Peyer's patch (tissue), 4 donors: Measurements from ENCODE around the gene IL1RAPL1.

Experiments used
- POLR2A ChIP-seq, 2 donors: fragments of 450-650 bp; IDR thresholded peaks; one replicate each; pipeline ENCODE4 v1.5.1; 2017; ENCODE audit warnings: antibody characterized with exemption in 2 of 2, mild to moderate bottlenecking in 2 of 2, moderate library complexity in 2 of 2
- TF ChIP-seq, protein P1 (sequence below), 6 experiments: fragments of 450-650 bp in 4 of 6; fragments of 200-600 bp in 2 of 6; sonication (generic) in 1 of 6; IDR thresholded peaks; one replicate each; pipeline ENCODE4 v1.5.1; 2017 to 2019; ENCODE audit warnings: antibody characterized with exemption in 6 of 6, mild to moderate bottlenecking in 3 of 6, moderate library complexity in 1 of 6

DNA sequence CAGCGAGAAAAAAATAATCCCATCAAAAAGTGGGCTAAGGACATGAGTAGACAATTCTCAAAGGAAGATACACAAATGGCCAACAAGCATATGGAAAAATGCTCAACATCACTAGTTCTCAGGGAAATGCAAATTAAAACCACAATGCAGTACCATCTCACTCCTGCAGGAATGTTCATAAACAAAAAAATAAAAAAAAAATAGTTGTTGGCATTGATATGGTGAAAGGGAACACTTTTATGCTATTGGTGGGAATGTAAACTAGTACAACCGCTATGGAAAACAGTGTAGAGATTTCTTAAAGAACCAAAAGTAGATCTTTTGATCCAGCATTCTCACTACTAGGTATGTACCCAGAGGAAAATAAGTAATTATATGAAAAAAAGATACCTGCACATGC is 1119.8 kb downstream of the IL1RAPL1 start:
- no peak for TF ChIP-seq POLR2A (IDR thresholded peaks at IDR 0.05)
- TF ChIP-seq, protein P1, sequence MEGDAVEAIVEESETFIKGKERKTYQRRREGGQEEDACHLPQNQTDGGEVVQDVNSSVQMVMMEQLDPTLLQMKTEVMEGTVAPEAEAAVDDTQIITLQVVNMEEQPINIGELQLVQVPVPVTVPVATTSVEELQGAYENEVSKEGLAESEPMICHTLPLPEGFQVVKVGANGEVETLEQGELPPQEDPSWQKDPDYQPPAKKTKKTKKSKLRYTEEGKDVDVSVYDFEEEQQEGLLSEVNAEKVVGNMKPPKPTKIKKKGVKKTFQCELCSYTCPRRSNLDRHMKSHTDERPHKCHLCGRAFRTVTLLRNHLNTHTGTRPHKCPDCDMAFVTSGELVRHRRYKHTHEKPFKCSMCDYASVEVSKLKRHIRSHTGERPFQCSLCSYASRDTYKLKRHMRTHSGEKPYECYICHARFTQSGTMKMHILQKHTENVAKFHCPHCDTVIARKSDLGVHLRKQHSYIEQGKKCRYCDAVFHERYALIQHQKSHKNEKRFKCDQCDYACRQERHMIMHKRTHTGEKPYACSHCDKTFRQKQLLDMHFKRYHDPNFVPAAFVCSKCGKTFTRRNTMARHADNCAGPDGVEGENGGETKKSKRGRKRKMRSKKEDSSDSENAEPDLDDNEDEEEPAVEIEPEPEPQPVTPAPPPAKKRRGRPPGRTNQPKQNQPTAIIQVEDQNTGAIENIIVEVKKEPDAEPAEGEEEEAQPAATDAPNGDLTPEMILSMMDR (IDR thresholded peaks at IDR 0.05), result no peak
